ENCODE results near the gene SLIT1.

The SLIT1 gene

DNA sequence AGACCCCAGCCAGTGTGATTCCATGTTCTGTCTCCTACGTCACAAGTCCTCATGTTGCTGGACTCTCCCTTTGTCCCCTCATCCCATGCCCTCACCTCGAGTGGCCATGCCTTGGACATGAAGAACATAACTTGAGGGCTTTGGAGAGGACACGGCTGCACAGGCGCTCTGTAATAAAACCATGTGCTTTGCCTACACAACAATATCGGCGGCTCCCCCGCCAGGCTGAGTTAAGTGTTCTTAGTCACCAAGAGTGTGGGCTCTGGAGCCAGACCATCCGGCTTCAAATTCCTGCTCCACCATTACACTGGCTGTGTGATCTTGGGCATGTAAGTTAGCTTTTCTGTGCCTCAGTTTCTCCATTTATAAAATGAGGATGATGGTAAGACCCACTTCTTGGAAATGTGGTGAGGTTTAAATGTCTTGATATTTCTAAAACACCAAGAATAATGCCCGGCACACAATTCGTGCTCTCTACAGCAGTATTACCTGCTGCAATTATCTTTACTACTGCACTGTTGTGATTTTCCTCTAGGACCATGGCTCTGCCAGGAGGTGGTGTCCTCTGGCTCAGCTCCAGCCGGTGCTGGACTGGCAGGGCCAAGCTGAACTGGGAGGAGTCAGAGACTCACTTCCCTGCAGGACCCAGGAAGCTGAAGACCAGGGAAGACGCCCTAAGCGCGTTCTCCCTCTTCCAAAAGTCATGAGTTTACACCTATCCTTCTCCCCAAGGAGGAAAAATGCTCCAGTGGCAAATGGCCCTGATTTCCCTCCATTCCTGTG lies 15.7 kb downstream of the SLIT1 start:
- DNase-seq: no peak

DNA sequence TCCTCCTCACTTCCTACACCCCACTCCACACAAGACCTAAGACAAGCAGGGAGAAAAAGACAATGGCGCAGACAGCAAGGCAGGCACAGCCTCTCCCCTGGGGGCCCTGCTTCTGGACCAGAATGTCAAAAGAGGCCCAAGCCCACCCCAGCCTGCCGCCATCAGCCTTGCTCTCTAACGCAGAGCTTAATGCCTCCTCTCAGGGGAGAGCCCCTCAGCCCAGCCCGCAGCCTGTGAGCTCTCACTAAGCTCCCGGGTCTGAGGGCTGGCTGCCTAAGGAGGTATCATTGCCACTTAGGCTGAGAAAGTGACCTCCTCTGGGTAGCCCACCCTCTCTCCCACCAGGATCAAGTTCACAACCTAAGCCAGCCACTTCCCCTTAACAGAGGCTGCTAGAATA lies 16.7 kb downstream of the SLIT1 start:
- DNase-seq: no peak

DNA sequence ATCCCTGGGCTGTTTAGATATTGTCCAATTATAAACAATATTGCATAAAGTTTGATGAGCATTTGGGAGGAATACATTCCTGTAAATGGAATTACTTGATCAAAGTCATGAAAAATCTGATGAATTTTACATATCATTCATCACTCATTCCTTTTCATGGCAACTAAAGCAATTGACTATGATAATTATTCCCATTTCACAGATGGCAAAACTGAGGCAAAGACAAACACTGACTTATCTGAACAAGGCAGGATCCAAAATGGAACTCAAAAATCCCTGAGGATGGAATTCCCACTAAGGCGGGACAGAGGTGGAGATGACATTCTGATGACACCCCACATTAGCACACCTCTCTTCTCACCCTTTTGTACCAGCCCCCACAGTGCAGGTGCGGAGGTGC lies 17.1 kb downstream of the SLIT1 start:
- no peak for DNase-seq

DNA sequence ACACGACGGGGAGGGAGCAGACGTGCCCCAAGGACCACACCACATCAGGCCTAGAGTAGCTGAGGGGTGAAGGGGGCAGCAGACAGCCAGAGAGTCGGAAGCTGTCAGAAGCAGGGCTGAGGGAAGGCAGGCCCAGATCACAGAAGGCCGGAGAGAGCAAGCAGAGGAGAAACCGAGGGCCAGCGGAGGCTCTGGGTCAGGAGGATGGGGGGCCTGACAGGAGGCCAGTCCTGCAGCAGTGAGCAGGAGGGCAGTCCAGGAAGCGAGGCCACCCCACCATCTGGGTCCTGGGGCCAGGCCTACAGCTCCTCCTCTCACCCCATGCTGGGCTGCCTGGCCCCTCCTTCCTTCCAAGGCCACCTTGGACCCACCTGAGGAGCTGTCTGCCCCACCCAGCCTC lies 20.3 kb downstream of the SLIT1 start:
- no peak for DNase-seq

DNA sequence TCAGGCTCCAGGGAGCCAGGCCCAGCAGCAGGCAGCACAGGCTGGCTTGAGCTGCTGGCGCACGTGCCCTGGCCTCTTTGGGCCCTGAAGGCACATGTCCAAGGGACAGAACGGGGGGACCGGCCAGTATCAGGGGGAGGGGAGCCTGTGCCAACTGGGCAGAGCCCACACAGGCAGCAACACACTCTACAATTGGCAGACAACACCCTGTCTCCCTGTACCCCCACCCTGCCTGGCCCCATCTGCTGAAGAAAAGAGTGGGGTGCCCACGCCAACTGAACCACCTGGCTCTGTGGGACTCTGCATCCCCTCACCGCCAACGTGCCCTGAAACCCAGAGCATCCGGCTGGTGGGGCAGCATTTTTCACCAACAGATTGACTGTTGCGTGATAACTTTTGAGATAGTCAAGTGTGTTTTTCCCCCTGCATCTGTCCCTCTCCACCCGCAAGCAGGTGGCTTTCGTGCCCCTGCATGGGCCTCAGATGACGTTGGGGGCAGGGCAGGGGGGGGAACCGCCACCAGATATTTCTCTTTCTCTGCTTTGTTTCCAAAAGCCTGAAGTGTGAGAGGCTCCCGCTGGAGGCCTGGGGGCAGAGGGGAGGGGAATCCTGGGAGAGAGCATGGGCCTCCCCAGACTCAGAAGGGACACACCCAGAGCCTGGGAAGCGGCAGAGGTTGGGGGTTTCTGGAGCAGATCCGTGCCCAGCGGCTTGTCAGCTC lies 21.8 kb downstream of the SLIT1 start:
- DNase-seq: no peak

DNA sequence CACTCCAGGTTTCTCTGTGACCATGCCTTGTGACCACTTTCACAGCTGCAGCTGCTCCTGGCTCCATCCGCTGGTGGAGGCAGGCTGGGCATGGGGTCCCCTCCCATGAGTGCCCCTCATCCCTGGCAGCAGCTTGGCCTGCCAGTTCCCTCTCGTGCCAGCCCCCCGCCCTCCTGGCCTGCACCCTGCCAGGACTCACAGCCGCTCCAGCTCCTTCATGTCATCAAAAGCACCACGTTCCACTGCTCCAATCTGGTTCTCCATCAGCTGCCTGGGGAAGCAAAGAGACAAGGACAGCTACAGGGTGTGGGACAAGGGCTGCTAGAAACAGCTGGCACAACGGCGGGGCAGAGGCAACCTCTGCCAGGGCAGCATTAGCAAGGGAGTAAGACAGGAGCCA lies 22.6 kb downstream of the SLIT1 start:
- no peak for DNase-seq

DNA sequence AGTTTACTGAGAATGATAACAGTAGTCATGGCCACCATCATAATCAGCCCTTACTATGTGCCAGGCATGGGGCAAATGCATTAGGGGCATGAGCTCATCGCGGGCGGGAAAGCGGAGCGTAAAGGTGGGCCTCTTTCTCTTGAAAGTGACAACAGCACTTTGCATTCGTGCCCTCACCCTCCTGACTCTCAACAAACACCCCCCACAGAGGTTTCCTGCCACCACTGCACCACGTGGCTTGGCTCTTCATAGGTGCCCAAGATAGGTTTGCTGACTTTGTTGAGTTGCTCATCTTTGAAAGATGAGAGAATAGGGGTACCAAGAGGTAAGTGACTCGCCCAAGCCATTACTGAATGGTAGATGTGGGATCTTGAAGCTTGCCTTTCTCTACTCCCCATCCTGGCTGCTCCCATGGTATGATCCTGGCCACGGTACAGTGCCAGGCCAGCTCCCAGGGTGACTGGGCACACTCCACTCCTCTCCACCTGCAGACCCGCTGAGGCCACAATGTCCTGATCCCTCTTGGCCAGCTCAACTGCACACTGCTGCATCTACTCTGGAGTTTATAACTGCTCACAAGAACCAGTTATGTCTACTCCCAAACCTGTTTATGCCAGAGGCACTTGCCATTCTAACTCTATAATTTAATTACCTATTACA lies 26.0 kb downstream of the SLIT1 start:
- DNase-seq: no peak

DNA sequence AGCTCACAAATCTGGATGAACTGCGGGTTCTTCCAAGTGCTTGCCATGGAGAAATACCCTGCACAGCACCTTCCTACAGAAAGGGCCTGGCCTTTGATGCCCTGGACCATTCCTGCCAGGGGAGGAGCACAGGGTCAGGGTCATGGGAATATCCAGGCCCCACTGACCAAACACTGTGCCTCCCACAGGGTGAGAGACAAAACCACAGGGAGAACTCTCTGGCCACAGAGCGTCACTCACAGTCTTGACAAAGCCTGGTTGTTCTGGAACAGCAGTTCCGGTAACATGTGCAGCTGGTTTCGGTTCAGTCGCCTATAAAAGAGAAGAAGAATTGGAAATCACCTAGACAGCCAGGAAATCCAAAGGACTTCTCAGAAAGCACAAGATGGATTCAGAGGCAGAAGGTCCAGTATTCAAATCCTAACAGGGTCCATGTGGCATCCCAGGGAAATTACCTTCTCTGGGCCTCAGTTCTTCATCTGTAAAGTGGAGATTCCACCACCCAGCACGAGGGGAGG lies 28.1 kb downstream of the SLIT1 start:
- DNase-seq: no peak

DNA sequence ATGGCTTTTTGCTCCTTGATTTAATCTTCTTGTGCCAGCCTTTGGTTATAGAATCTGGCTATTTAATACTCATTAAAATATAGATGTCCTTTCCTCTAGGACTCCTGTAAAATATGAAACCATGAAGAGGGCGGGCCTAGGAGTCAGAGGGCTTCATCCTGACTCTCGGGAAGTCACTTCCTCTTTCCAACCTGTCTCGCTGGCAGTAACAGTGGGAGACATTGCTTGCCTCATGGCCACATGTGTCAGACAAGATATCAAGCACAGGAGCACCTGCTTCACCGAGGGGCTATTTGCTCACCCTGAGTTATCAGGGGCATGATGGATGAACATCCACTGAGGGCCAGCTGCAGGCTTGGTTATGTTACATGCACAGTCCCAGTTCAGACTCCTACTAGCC lies 31.0 kb downstream of the SLIT1 start:
- DNase-seq: no peak

DNA sequence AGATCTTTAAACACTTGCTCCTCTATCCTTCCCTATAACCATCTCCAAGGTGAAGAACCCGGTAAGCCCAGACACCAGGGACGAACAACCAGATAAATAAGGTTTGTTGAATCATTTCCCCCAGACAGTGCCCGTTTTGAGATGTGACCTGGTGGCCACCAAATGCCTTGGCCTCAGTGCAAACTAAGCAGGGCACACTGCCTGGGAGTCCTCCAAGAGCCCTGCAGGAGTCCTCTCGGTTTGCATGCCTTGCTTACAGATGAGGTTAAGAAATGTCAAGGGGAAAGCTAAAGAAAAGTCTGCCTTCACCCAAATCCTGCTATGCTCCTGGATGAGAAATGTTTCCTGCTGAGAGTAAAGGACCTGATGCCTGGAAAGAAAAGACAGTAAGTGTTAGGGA lies 31.6 kb downstream of the SLIT1 start:
- no peak for DNase-seq

DNA sequence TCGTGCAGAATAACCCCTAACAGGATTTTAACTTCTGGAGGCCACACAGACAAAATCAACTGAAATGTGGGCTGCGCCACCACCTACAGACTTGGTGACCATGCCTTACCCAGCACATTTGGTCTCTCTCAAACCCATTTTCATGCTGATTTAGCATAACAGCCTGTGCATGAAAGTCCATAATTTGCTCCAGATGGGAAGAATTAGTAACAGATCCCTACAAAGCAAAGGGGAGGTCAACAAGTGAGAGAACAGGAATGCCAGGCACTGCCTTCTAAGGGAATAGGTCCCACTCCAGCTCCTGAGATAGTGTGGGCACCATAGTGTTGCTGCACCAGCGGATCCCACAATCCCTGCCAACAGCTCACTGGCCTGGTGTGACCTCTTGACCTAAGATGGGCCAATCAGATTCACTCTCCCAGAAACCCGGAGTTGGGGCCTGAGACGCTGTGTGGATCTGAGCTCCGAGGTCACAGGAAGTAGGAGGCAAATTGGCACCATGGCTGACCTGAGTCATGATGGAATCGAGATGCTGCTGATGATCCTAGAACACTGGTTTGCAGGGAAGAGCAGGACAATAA lies 32.4 kb downstream of the SLIT1 start:
- DNase-seq: no peak

DNA sequence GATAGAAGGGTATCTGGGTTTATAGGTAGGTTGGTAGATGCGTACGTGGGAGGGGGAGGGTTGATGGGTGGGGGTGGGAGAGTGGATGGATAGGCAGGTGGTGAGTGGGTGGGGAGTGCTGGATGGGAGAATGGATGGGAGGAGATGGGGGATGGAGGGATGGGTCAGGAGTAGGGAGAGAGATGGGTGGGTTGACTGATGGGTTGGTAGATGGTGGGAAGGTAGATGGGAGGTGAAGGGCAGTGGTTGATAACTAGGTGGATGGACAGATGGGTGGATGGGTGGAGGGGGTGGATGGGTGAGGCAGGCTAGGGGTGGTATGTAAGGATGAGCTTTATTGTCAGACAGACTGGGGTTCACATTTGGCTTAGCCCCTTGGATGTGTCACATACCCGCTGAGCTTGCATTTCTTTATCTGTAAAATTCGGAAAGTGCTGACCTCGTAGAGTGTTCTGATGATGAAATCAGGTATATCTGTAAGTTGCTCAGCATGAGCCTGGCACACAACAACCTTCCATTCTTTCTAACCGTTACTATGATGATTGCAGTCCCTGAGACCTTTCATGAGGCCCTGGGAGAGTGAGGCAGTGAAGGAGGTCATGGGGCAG lies 34.3 kb downstream of the SLIT1 start:
- DNase-seq: no peak

DNA sequence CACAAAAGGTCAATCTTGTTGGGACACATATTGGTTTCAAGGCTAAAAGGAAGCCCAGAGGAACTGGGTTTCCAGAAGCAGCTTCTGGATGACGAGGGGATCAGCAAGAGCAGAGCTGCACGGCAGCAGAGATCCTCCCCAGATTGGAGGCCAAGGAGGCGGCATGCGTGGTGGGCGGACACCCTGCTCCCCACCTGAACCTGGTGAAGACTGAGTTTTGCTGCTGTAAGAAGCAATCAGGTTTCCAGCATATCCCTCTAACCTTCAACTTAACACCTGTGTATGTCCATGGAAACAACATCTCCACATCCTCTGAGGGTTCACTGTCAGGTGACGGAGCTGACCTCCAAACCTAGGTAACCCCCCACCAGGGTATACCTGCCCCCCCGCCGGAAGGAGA lies 35.1 kb downstream of the SLIT1 start:
- no peak for DNase-seq

DNA sequence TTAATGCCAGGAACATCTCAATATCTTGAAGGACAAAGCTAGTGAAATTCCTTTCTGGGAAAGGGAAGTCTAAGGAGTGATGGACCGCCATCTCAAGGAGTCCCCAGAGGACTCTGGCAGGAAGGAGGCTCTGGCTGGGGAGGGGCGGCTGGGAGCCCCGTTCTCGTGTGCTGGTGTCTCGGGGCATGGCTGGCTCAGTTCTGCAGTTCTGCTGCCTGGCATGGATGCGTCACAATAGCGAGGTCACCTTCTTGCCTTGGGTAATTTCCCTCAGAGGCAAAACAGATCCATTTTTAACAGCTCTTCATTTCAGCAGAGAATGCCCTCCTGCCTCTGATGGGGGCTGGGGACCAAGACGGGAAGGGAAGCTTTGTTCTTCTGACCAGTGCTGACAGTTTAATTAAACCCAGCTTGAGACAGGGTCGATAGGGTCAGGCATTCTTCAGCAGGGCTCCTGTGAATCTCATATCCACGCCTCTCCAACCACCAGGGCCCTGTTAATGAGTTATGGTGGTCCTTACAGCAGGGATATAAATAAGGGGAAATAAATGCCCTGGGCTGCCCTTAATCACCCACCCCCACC lies 35.7 kb downstream of the SLIT1 start:
- DNase-seq: no peak

DNA sequence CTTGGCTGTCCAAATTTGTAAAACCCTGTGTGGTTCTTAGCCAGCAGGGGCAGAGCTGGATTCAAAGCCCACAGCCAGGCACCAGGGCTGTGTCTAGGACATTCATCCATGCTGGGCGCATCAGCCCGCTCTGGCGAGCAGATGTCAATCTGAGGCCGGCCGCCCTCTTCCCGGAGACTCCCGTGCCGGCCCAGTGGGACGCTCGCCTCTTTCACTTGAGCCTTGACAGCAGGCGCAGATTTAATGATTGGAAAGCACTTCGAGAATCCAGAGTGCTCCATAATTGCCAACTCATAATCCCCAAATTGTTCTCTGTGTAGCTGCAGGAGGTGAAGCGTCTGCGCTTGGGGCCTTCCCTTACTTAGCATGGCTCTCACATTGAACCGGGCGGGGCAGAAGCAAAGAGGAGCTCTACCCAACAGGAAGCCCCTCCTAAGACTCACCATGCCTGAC lies 36.7 kb downstream of the SLIT1 start:
- no peak for DNase-seq

DNA sequence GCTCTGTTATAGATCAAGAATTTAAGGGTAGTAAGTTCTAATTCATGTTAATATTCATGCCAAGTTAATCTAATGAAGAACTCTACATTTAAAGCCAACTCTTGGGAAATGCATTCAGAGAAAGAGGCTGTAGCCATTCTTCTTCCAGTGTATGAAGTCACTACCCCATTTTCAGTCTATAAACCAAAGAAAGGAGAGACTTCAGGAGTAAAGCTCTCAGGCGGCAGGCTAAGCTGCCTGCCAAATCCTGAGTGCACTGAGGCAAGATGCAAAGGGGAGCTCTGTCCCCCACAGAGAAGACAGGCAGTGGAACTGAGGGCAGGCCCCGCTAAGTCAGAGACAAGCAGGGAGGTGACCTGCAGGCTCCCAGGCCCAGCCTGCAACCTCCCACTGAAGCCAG lies 41.5 kb downstream of the SLIT1 start:
- no peak for DNase-seq

DNA sequence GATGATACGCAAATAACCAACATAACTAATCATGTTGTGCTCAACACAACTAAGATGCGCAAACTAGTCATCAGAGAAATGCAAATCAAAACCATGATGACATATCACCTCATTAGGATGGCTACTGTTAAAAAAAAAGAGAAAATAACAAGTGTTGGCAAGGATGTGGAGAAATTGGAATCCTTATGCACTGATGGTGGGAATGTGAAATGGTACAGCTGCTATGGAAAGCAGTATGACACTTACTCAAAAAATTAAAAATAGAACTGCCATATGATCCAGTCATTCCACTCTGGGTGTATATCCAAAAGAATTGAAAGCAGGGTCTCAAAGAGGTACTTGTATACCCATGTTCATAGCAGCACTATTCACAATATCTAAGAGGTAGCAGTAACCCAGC lies 42.9 kb downstream of the SLIT1 start:
- DNase-seq: no peak

DNA sequence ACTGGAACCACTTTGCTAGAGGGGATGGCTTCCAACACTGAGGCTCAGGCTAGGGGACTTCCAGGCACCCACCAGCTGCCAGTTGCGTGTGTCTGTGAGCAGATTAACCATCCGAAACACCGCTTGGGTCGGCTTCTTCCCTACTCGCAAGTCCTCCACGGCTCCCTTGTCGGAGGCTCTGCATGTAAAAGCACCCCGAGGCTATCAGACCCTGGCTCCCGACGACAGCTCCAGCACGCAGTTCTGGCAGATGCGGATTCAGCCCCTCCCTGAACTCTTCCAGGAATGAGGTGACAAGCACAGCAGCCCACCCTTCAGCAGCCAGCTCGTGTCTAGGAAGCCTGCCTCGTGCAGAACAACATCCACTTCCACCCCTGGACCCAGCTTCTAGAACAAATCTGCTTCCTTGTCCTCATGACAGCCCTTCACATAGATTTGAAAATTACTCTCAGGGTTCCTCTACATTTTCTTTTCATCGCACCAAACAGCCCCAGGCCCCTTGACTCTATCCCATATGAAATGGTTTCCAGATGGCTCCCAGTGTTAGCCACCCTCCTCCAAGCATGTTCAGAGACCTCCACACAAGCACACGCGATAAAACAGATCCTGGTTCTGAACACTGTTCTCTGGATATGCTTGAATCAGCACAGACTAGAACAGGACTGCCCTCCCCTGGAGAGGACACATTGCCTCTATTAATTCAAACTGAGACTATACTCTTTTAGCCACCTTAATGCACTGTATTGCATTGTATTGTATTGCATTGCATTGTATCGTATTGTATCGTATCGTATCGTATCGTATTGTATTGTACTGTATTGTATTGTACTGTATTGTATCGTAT lies 44.6 kb downstream of the SLIT1 start:
- no peak for DNase-seq

DNA sequence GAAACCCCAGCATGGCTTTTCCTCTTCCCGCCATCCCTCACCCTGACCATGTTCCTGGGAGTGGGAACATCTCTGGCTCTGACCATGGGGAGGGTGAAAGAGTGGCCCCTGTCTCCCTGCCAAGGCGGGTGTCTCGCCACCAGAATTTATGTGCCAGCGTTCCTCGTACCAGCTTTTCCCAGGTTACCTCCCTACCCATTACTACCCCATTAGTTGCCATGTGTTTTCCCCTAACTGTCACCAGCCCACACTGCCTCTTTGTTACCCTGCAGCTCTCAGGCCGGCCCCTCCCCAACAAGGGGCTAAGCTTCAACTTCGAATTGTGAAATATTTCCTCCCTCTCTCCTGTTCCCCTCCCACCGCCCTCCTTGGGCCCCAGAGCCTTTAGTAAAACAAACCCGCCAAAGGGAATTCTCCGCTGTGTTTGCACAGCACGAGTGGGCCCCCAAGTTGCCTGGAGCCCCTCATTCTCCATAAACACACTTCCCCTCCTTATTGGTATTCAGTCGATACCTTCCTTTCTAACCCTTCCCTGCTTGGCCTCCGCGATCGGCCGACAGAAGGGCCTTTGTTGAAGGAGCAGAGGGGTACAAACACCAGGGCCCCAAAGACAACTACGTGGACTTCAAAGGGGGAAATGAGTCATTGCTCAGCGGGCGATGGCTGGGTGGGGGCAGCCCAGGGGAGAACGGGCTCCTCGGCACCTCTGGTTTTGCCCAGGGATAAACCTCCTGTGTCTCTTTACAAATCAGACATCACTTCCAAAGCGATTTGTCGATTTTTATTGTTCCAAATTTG lies 45.5 kb downstream of the SLIT1 start:
- no peak for DNase-seq

DNA sequence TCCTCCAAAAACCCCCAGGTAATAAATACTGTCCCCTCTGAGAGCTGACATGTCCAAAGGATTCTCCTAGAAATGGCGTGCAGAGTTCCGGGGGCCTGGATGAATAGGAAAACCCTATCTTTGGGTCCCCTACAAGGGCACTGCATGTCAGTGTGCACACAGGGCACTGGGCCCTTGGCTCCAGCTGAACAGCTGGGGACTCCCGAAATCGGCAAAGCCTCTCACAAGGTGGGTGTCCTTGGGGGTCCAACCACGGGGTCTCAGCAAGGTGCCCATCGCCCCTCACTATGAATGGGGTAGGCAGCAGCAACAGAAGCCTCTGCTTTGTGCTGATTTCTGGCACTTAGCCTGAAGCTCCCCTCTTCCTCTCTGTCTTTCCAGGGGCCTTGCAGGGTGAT lies 46.1 kb downstream of the SLIT1 start:
- DNase-seq: no peak

DNA sequence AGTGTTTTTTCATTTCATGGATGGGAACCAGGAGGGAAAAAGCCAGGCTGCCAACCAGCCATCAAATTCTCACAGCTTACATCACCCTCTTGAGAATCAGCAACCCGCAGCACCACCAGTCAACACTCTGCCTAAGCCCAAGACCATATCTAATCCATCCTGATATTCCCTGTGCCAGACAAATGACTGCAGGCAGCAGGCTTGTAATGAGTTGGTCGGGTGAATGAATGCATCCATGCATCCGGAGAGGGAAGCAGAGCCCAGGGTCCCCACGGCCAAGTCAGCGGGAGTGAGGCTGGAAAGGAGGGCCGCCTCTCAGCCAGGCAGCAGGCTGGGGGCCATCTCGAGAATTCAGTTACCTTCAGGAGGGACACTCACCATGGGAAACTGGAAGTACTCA lies 46.9 kb downstream of the SLIT1 start:
- DNase-seq: no peak
